H1 (cell line): ENCODE data around the gene PTPRG. TPM values are rescaled to one million over a fixed set of nuclear protein-coding genes. Genes with fewer than 3 reads are reported as not detected.

Experiments
- CHD1 ChIP-seq: IDR thresholded peaks from 2 replicates; pipeline ENCODE4 v1.6.1; 2012; ENCODE audit warnings: low read depth, low read length, improper control_type of control experiment
- CHD7 ChIP-seq: fragments of 300-600 bp; sonication (generic); IDR thresholded peaks from 2 replicates; pipeline ENCODE4 v1.7.1; 2012; ENCODE audit warnings: low read length, moderate library complexity, mild to moderate bottlenecking, inconsistent platforms; ENCODE audit not compliant: insufficient replicate concordance
- CREB1 ChIP-seq: IDR thresholded peaks from 2 replicates; pipeline ENCODE4 v1.6.1; 2012; ENCODE audit warnings: inconsistent platforms
- FOSL1 ChIP-seq: IDR thresholded peaks from 2 replicates; pipeline ENCODE4 v1.6.1; 2011; ENCODE audit warnings: mild to moderate bottlenecking, low read depth, low read length, moderate library complexity; ENCODE audit not compliant: insufficient read depth
- HDAC2 ChIP-seq, 2 experiments: fragments of 300-600 bp in 1 of 2; sonication (generic) in 1 of 2; IDR thresholded peaks; 2 replicates each; pipeline ENCODE4 v1.6.1; 2011 to 2012; ENCODE audit warnings: low read depth in 2 of 2, low read length in 2 of 2, mild to moderate bottlenecking in 2 of 2, moderate library complexity in 2 of 2, borderline replicate concordance in 1 of 2, inconsistent platforms in 1 of 2
- JUN ChIP-seq: IDR thresholded peaks from 2 replicates; pipeline ENCODE4 v1.6.1; 2011; ENCODE audit warnings: low read depth, mild to moderate bottlenecking, improper control_type of control experiment, low read length
- RFX5 ChIP-seq: IDR thresholded peaks from 2 replicates; pipeline ENCODE4 v1.6.1; 2011; ENCODE audit warnings: low read depth, low read length, improper control_type of control experiment, borderline replicate concordance
- SP4 ChIP-seq: IDR thresholded peaks from 2 replicates; pipeline ENCODE4 v1.6.1; 2012; ENCODE audit warnings: low read length, inconsistent platforms
- polyA plus RNA-seq, 7 experiments: library from polyadenylated mRNA; depleted of rRNA in 3 of 7; stranded (reverse) in 5 of 7; unstranded in 2 of 7; fragments of >200 nt in 5 of 7; fragments of 200-250 nt in 2 of 7; gene quantifications; 1 replicate in 5 of 7; 2 replicates in 1 of 7; 4 replicates in 1 of 7; pipeline versions ENCODE4 v1.2.1 to v1.2.3, GENCODE V29; 2011 to 2013; ENCODE audit warnings: missing spikeins in 2 of 7, mixed read lengths in 2 of 7
- total RNA-seq: library from RNA; stranded (reverse); fragmentation: NEBNext Ultra II Directional; extraction: Animal tissue kit (Norgen Biotek cat#: 25700); gene quantifications from 2 replicates; pipeline ENCODE4 v1.2.1, GENCODE V29; 2021

The PTPRG gene
- total and polyA plus RNA-seq, 2 of the 8 experiments (the other 6 are each of a cell fraction or from before 2014, with no cell fraction given): 23.3 to 96.2 TPM

DNA sequence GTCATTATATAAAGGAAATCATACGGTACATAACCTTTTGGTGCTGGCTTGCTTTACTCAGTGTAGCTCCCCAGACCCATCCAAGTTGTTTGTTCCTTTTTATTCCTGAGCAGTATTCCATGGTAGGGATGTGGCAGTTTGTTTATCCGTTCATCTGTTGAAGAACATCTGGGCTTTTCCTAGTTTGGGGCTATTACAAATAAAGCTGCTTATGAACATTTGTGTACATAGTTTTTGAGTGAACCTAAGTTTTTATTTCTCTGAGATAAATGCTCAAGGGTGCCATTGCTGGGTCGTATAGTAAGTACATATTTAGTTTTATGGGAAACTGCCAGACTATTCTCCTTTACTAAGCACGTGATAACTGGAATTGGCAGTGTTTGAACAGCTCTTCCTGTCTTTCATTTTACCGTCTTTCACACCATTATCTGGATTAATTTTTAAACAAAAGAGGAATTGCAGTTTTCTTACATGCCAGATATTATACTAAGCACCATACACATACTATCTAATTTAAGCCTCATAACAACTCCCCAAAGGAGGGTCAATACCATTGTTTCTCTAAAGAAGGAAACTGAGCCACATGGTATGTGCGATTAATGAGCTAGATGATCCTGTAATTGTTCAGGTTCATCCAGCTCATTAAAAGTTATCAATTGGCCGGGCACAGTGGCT lies 85.6 kb downstream of the PTPRG start (continued):
- no peak for TF ChIP-seq CHD7
- TF ChIP-seq CREB1: no peak
- TF ChIP-seq RFX5: no peak
- TF ChIP-seq CHD1: no peak
- TF ChIP-seq JUN: no peak
- TF ChIP-seq FOSL1: no peak
- no peak for TF ChIP-seq SP4
- no peak for TF ChIP-seq HDAC2 (IDR thresholded peaks at IDR 0.05; ENCODE audit: borderline replicate concordance in 1 of 2, low read depth in 2 of 2, low read length in 2 of 2)
